GM12874 (cell line): ENCODE measurements around the gene SERPINB6.

ENCODE experiments used
- TF ChIP-seq, protein P1 (sequence below): IDR thresholded peaks from 2 replicates; pipeline ENCODE4 v1.5.1; 2011; ENCODE audit warnings: low read depth, mild to moderate bottlenecking, control low read depth, low read length, moderate library complexity; ENCODE audit not compliant: insufficient read depth

Gene SERPINB6

DNA sequence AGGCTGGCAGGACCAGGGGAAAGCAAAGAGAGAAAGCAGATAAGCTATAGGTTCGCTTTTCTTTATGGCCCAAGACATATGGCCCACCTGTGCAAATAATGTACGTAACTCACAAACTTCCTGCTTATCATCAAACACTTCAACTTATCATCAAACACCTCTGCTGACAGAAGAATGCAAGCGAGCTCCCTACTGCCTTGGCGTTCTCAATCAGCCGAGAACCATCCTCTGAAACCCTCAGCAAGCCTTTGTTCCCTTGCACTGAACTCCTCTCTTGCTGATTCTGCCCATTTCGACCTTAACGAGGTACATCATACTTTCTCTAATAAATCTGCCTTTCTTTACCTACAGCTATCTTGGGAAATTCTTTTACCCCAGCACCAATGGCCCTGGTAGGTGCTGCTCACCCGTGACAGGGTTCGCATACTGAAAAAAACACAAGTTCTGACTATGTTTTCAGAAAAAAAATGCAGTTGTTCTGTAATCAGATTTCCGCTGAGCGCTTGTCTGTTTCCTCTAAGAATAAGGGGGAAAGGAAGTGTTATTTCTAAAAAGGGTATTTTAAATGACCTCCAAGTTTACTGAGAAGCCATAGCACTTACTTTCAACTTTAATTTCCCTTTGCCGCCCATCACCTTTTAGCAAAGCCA is 28.3 kb downstream of the SERPINB6 start:
- TF ChIP-seq, protein P1, sequence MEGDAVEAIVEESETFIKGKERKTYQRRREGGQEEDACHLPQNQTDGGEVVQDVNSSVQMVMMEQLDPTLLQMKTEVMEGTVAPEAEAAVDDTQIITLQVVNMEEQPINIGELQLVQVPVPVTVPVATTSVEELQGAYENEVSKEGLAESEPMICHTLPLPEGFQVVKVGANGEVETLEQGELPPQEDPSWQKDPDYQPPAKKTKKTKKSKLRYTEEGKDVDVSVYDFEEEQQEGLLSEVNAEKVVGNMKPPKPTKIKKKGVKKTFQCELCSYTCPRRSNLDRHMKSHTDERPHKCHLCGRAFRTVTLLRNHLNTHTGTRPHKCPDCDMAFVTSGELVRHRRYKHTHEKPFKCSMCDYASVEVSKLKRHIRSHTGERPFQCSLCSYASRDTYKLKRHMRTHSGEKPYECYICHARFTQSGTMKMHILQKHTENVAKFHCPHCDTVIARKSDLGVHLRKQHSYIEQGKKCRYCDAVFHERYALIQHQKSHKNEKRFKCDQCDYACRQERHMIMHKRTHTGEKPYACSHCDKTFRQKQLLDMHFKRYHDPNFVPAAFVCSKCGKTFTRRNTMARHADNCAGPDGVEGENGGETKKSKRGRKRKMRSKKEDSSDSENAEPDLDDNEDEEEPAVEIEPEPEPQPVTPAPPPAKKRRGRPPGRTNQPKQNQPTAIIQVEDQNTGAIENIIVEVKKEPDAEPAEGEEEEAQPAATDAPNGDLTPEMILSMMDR, result no peak

DNA sequence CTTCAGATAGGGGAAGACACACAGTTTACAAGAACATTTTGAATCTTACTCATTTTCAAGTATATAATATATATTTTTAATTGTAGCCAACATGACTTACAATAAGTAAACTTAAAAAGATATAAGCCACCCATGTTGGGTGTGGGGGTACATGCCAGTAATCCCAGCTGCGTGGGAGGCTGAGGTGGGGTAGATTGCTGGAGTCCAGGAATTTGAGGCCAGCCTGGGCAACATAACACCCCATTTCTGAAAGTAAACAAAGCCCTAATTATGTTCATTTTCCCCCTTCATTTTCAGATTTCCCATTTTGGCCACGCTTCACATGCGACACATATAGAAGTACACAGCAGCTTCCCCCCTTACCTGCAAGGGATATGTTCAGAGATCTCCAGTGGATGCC is 30.5 kb downstream of the SERPINB6 start:
- TF ChIP-seq, protein P1, result no peak

DNA sequence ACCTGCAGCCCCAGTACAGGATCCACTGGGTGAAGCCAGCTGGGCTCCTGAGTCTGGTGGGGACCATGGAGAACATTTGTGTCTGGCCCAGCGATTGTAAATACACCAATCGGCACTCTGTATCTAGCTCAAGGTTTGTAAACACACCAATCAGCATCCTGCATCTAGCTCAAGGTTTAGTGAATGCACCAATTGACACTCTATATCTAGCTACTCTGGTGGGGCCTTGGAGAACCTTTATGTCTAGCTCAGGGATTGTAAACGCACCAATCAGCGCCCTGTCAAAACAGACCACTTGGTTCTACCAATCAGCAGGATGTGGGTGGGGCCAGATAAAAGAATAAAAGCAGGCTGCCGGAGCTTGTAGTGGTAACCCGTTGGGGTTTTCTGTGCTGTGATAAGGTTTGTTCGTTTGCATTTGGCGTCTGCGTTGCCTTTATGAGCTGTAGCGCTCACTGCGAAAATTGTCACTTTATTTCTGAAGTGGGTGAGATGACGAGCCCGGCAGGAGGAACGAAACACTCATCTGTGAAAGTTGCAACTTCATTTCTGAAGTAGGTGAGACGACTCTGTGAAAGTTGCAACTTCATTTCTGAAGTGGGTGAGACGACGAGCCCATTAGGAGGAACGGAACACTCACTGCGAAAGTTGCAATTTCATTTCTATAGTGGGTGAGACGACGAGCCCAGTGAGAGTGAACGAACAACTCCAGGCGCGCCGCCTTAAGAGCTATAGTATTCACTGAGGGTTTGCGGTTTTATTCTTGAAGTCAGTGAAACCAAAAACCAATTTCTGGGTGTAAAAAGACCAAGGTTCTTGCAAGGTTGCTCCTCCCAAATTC is 31.1 kb downstream of the SERPINB6 start:
- TF ChIP-seq, protein P1, result no peak

DNA sequence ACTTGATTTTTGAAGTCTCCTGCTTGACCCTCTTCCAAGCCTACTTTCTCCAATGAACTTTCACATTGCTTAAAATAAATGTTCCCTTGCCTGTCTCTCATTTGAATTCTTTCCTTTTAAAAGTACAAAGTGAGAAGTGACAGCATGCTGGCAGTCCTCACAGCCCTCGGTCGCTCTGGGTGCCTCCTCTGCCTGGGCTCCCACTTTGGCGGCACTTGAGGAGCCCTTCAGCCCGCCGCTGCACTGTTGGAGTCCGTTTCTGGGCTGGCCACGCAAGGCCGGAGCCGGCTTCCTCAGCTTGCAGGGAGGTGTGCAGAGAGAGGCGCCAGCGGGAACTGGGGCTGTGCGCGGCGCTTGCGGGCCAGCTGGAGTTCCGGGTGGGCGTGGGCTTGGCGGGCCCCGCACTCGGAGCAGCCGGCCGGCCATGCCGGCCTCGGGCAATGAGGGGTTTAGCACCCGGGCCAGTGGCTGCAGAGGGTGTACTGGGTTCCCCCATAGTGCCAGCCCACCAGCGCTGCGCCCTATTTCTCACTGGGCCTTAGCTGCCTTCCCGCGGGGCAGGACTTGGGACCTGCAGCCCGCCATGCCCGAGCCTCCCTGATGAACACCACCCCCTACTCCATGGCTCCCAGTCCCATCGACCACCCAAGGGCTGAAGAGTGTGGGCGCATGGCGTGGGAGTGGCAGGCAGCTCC is 31.9 kb downstream of the SERPINB6 start:
- TF ChIP-seq, protein P1, result no peak

DNA sequence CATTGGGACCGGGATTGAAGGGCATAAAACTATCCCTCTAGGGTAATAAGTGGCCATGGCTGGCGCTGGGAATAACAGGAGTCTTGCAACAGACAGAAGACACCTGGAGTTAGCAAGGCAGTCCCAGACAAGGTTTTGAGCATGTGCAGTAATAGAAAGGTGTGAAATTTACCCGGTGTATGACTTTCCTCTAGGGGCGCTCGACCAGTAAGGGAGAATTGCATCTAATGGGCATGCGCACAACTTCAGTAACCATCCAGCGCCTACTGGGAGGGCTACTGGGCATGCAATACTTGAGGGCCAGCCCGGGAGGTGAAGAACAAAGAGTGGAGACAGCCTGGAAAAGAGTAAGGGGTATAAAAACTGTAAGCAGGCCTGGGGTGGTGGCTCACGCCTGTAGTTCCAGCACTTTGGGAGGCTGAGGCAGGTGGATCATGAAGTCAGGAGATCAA is 32.7 kb downstream of the SERPINB6 start:
- TF ChIP-seq, protein P1, result no peak

DNA sequence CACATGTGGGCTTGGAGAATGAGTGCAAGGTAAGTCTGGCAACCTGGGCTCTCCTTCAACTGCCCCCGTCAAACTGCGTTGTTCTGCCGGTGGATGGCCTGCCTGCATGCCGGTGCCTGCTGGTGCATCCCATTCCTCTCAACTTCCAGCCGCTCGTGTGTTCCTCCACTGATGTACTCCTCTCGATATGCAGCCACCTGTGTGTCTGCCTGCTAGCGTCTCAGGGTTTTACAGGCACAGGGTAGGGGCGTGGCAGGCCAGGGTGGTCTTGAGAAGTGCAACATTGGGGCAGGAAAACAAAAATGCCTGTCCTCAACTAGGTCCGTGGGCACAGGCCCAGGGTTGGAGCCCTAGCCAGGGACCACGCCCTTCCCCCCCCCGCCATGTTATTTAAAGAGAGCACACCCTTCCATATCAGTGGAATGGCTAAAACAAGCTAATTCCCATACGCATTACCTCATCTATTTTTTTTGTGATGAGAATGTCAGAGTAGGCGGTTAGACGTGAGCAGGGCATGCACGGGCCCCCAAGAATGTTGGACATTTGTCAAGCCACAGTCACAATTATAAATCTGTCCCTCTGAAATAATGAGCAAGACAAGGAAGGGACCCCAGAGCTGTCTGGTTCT is 33.2 kb downstream of the SERPINB6 start:
- TF ChIP-seq, protein P1, result no peak

DNA sequence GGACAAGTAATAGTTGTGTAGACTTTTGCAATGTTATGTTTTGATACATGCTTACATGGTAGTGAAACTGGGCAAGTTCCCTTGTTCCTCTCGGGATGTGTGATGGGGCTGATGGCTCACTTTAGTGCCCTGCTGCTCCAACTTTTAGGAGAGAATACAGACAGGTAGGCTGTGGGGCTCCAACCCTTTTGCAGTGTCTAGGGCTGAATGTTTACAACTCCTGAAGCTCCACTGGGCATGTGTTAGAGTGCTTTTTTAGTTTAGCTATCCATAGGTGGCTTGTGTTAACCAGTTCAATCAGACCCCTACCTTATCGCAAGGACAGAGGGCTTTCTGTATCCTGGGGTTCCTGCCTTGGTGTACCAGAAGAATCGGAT is 33.8 kb downstream of the SERPINB6 start:
- TF ChIP-seq, protein P1, result no peak
